ENCODE measurements around the gene KCNQ5.

KCNQ5 gene

GRCh38 chr6:72620871-72621290 lies 983 bp upstream of the KCNQ5 start:
- Histone ChIP-seq H3K9me3 (ENCODE audit: control insufficient read depth, insufficient read depth, low read length) (no peaks in the 10 kb centered on the region), H3K9ac (ENCODE audit: low read depth, low read length) (no peak overlapping the region), H3K27me3 (ENCODE audit: control insufficient read depth, insufficient read depth, low read length) (peaks cover 68% of the 10 kb centered on the region), H3K27ac (ENCODE audit: low read depth, low read length) (no peak overlapping the region), H3K36me3 (ENCODE audit: control insufficient read depth, insufficient read depth, low read length) (no peaks in the 10 kb centered on the region), H3K4me1 (ENCODE audit: control insufficient read depth, insufficient read depth, low read length) (peaks cover 9% of the 10 kb centered on the region), H3K4me3 (ENCODE audit: low read depth, low read length) (peak overlapping the region; percentile 56)

DNA sequence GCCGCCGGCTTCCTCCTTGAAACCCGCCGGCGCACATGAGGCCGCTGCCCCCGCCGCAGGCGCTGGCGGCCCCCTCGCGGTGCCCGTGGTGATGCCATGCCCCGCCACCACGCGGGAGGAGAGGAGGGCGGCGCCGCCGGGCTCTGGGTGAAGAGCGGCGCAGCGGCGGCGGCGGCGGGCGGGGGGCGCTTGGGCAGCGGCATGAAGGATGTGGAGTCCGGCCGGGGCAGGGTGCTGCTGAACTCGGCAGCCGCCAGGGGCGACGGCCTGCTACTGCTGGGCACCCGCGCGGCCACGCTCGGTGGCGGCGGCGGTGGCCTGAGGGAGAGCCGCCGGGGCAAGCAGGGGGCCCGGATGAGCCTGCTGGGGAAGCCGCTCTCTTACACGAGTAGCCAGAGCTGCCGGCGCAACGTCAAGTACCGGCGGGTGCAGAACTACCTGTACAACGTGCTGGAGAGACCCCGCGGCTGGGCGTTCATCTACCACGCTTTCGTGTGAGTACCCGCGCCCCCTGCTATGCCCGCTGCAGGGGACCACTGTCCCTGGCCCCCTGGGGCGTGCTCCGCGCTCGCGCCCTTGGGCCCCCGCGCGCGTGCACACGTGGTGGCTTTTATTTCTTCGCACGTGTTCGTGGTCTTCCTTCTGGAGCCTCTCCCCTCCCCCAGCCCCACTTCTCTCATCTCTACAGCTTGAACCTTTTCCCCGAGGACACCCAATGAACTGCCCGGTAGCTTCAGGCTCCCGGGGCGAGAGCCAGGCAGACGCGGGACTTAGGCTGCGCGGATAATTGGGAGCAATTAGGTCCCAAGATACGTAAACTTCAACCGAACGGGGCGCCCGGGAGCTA lies 453 bp downstream of the KCNQ5 start:
- H3K9ac ChIP-seq (ENCODE audit: low read depth, low read length), result no peak overlapping the region
- no peak overlapping the region for H3K27ac ChIP-seq (ENCODE audit: low read depth, low read length)
- peaks cover 68% of the 10 kb centered on the region for H3K27me3 ChIP-seq (ENCODE audit: control insufficient read depth, insufficient read depth, low read length)
- peak overlapping the region; percentile 56 for H3K4me3 ChIP-seq (ENCODE audit: low read depth, low read length)
- H3K9me3 ChIP-seq (ENCODE audit: control insufficient read depth, insufficient read depth, low read length), result no peaks in the 10 kb centered on the region
- peaks cover 9% of the 10 kb centered on the region for H3K4me1 ChIP-seq (ENCODE audit: control insufficient read depth, insufficient read depth, low read length)
- no peaks in the 10 kb centered on the region for H3K36me3 ChIP-seq (ENCODE audit: control insufficient read depth, insufficient read depth, low read length)

DNA sequence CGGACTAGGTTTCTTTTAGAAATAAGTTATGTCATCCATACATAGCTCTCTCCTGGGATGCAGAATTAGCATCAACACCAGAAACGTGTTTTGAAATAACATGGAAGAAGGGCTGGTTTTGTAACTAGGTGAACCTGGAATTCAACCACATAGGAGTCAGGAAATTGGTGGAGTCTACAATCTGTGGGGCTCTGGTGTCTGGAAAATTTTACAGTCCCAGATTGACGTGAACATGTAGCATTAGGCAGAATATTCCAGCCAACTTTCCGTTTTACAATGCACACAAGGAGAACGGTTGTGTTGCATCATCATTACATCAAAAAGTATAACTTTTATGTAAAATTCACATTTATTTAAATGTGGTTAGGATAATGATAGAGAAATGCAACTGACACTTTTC lies 1.9 kb downstream of the KCNQ5 start:
- Histone ChIP-seq H3K27ac (ENCODE audit: low read depth, low read length) (no peak overlapping the region), H3K9me3 (ENCODE audit: control insufficient read depth, insufficient read depth, low read length) (no peaks in the 10 kb centered on the region), H3K9ac (ENCODE audit: low read depth, low read length) (no peak overlapping the region), H3K4me1 (ENCODE audit: control insufficient read depth, insufficient read depth, low read length) (peaks cover 9% of the 10 kb centered on the region), H3K36me3 (ENCODE audit: control insufficient read depth, insufficient read depth, low read length) (no peaks in the 10 kb centered on the region), H3K27me3 (ENCODE audit: control insufficient read depth, insufficient read depth, low read length) (peaks cover 60% of the 10 kb centered on the region), H3K4me3 (ENCODE audit: low read depth, low read length) (no peak overlapping the region)

- Histone ChIP-seq H3K4me3 (ENCODE audit: low read depth, low read length) (no peak overlapping the region), H3K9ac (ENCODE audit: low read depth, low read length) (no peak overlapping the region), H3K9me3 (ENCODE audit: control insufficient read depth, insufficient read depth, low read length) (no peaks in the 10 kb centered on the region), H3K27me3 (ENCODE audit: control insufficient read depth, insufficient read depth, low read length) (peaks cover 52% of the 10 kb centered on the region), H3K27ac (ENCODE audit: low read depth, low read length) (no peak overlapping the region), H3K4me1 (ENCODE audit: control insufficient read depth, insufficient read depth, low read length) (peaks cover 8% of the 10 kb centered on the region), H3K36me3 (ENCODE audit: control insufficient read depth, insufficient read depth, low read length) (no peaks in the 10 kb centered on the region)
These were observed 2.8 kb downstream of the KCNQ5 start for GRCh38 chr6:72624557-72625160.

DNA sequence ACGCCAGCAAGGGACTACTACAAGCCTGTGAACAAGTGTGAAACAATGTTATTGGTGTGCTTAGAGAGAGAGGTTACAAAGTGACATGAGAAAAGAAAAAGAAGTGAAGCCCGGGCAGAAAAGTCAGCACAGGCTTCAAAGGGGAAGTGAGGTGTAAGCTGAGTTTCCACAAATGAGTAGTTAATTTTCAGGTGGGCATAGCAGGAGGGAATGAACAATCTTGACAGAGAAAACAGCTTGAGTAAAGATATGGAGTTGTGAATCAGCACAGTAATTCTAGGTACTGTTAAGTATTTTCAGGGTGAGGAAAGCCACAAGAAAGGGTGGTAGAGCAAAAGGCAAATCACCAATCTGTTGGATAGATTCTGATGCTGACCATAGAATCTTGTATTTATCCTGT lies 4.3 kb downstream of the KCNQ5 start:
- Histone ChIP-seq H3K36me3 (ENCODE audit: control insufficient read depth, insufficient read depth, low read length) (no peaks in the 10 kb centered on the region), H3K9me3 (ENCODE audit: control insufficient read depth, insufficient read depth, low read length) (no peaks in the 10 kb centered on the region), H3K4me1 (ENCODE audit: control insufficient read depth, insufficient read depth, low read length) (peaks cover 3% of the 10 kb centered on the region; the same call in 1 of the 2 replicates), H3K27ac (ENCODE audit: low read depth, low read length) (no peak overlapping the region), H3K27me3 (ENCODE audit: control insufficient read depth, insufficient read depth, low read length) (peaks cover 37% of the 10 kb centered on the region), H3K4me3 (ENCODE audit: low read depth, low read length) (no peak overlapping the region), H3K9ac (ENCODE audit: low read depth, low read length) (no peak overlapping the region)

DNA sequence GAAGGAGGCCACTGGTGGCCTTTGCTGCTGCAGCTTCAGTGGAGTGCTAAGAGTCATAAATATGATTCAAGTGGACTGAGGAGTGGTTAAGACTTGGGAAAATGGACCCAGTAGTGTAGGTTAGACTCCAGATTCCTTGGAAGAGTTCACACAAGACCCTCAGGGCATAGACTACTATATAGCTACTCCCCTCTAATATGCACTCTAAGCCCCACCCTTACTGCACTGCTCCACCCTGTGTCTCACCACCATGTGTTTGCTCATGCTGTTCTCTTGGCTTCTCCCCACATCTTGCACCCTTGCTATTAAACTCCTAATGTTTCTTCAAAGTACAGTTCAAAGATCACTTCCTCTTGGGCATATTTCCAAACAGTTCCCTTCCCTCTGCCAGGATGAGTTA lies 5.7 kb downstream of the KCNQ5 start:
- peaks cover 23% of the 10 kb centered on the region for H3K27me3 ChIP-seq (ENCODE audit: control insufficient read depth, insufficient read depth, low read length)
- H3K9ac ChIP-seq (ENCODE audit: low read depth, low read length), result no peak overlapping the region
- no peaks in the 10 kb centered on the region for H3K9me3 ChIP-seq (ENCODE audit: control insufficient read depth, insufficient read depth, low read length)
- no peak overlapping the region for H3K4me3 ChIP-seq (ENCODE audit: low read depth, low read length)
- H3K36me3 ChIP-seq (ENCODE audit: control insufficient read depth, insufficient read depth, low read length), result no peaks in the 10 kb centered on the region
- H3K4me1 ChIP-seq (ENCODE audit: control insufficient read depth, insufficient read depth, low read length), result no peaks in the 10 kb centered on the region; the same call in 1 of the 2 replicates
- no peak overlapping the region for H3K27ac ChIP-seq (ENCODE audit: low read depth, low read length)

GRCh38 chr6:72631480-72631879 lies 9.6 kb downstream of the KCNQ5 start:
- Histone ChIP-seq H3K36me3 (ENCODE audit: control insufficient read depth, insufficient read depth, low read length) (no peaks in the 10 kb centered on the region), H3K9me3 (ENCODE audit: control insufficient read depth, insufficient read depth, low read length) (no peaks in the 10 kb centered on the region), H3K27ac (ENCODE audit: low read depth, low read length) (no peak overlapping the region), H3K4me1 (ENCODE audit: control insufficient read depth, insufficient read depth, low read length) (no peaks in the 10 kb centered on the region), H3K4me3 (ENCODE audit: low read depth, low read length) (no peak overlapping the region), H3K9ac (ENCODE audit: low read depth, low read length) (no peak overlapping the region), H3K27me3 (ENCODE audit: control insufficient read depth, insufficient read depth, low read length) (no peaks in the 10 kb centered on the region)

DNA sequence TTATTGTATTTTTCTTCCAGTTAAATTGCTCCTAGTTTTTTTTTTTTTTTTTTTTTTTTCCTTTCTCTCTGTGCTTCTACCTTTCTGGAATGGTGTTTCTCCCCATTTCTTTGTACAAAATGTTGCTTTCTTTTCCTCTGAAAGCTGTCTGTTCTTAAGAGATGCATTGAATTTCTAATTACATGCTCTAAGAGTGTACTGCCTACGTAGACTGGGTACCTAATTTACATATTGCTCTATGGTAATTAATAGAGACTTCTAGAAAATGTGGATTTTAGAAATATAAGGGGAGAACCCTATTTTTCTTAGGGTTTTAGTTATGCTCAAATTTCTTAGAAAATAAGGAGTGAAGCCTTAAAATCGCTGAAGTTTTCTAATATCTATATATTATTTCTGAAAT lies 13.8 kb downstream of the KCNQ5 start:
- Histone ChIP-seq H3K27me3 (ENCODE audit: control insufficient read depth, insufficient read depth, low read length) (no peaks in the 10 kb centered on the region), H3K36me3 (ENCODE audit: control insufficient read depth, insufficient read depth, low read length) (no peaks in the 10 kb centered on the region), H3K9me3 (ENCODE audit: control insufficient read depth, insufficient read depth, low read length) (no peaks in the 10 kb centered on the region), H3K4me1 (ENCODE audit: control insufficient read depth, insufficient read depth, low read length) (no peaks in the 10 kb centered on the region), H3K27ac (ENCODE audit: low read depth, low read length) (no peak overlapping the region), H3K4me3 (ENCODE audit: low read depth, low read length) (no peak overlapping the region), H3K9ac (ENCODE audit: low read depth, low read length) (no peak overlapping the region)

GRCh38 chr6:72636215-72636614 lies 14.4 kb downstream of the KCNQ5 start:
- H3K9me3 ChIP-seq (ENCODE audit: control insufficient read depth, insufficient read depth, low read length), result no peaks in the 10 kb centered on the region
- H3K9ac ChIP-seq (ENCODE audit: low read depth, low read length), result no peak overlapping the region
- no peaks in the 10 kb centered on the region for H3K36me3 ChIP-seq (ENCODE audit: control insufficient read depth, insufficient read depth, low read length)
- H3K27me3 ChIP-seq (ENCODE audit: control insufficient read depth, insufficient read depth, low read length), result no peaks in the 10 kb centered on the region
- no peak overlapping the region for H3K27ac ChIP-seq (ENCODE audit: low read depth, low read length)
- no peak overlapping the region for H3K4me3 ChIP-seq (ENCODE audit: low read depth, low read length)
- no peaks in the 10 kb centered on the region for H3K4me1 ChIP-seq (ENCODE audit: control insufficient read depth, insufficient read depth, low read length)

DNA sequence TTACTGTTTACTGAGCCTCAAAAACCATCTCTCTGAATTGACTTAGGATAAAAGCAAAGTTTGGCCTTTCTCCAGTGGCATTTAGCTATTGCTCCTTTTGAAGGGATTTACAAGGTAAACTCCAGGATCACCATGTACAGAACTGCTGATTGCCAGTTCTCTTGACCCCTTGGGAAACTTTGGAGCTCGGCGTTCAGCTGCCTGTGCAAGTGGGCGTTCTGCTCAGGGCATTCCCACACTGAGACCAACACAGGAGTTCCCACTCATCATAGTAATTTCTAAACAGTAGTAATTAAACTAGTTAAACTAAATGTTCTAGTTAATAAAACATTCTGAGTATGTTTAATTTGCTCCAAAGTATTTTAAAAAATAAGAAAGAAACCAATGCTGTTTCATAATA lies 14.9 kb downstream of the KCNQ5 start:
- H3K4me3 ChIP-seq (ENCODE audit: low read depth, low read length), result no peak overlapping the region
- H3K9ac ChIP-seq (ENCODE audit: low read depth, low read length), result no peak overlapping the region
- no peaks in the 10 kb centered on the region for H3K27me3 ChIP-seq (ENCODE audit: control insufficient read depth, insufficient read depth, low read length)
- no peaks in the 10 kb centered on the region for H3K9me3 ChIP-seq (ENCODE audit: control insufficient read depth, insufficient read depth, low read length)
- H3K4me1 ChIP-seq (ENCODE audit: control insufficient read depth, insufficient read depth, low read length), result no peaks in the 10 kb centered on the region
- H3K36me3 ChIP-seq (ENCODE audit: control insufficient read depth, insufficient read depth, low read length), result no peaks in the 10 kb centered on the region
- H3K27ac ChIP-seq (ENCODE audit: low read depth, low read length), result no peak overlapping the region

DNA sequence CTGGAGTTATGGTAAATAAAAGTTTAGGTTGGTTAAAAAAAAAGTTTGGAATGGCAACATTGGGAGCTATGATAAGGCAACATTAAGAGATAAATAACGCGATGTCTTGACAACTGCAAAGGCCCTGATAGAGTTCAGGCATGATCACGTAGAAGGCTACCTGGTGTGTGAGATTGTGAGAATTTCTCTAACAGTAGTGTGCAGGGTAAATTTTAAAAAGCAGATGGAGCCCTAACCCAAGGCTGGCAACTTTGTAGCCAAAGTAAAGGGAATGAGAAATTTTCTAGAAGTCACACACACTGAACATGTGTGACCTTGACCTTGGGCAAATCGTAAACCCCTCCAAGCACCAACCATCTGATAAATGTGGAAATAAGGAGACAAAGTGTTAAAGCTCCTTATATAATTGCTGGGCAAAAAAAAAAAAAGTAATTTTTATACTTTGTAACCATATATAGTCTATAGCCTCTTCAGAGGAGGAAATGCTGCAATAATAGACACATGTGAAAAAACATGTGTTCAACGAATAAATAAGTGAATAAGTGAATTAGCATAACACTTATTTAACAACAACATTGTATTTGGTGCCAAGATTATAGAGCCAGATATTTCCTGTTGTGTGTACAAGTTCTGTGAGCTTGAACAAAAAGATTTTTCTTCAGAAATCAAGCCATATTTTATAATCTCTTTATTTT lies 18.2 kb downstream of the KCNQ5 start:
- H3K27ac ChIP-seq (ENCODE audit: low read depth, low read length), result no peak overlapping the region
- no peaks in the 10 kb centered on the region for H3K4me1 ChIP-seq (ENCODE audit: control insufficient read depth, insufficient read depth, low read length)
- no peak overlapping the region for H3K9ac ChIP-seq (ENCODE audit: low read depth, low read length)
- no peaks in the 10 kb centered on the region for H3K9me3 ChIP-seq (ENCODE audit: control insufficient read depth, insufficient read depth, low read length)
- no peaks in the 10 kb centered on the region for H3K36me3 ChIP-seq (ENCODE audit: control insufficient read depth, insufficient read depth, low read length)
- no peaks in the 10 kb centered on the region for H3K27me3 ChIP-seq (ENCODE audit: control insufficient read depth, insufficient read depth, low read length)
- H3K4me3 ChIP-seq (ENCODE audit: low read depth, low read length), result no peak overlapping the region

All from HUES48 (cell line).